K562 (cell line): ENCODE measurements around the gene ESPL1. TPM values are rescaled to one million over a fixed set of nuclear protein-coding genes. Genes with fewer than 3 reads are reported as not detected.

Experiments
- ATAC-seq: fragments of 200-7000 bp; cut with Tn5 transposase; 3 replicates; pipeline ENCODE4 v1.9.1; 2020; ENCODE audit warnings: moderate library complexity
- BruUV-seq: library from RNA; stranded (reverse); fragments of 400-500 nt; replicated peaks from 2 replicates; lab custom pipeline; 2021; lab: Mats Ljungman, UMichigan
- CTCF ChIA-PET: fragments of 300-600 bp; formaldehyde crosslinking; extraction: SDS; loops from one replicate; lab custom pipeline; 2021; ENCODE audit warnings: low intra/inter-chr PET ratio; lab: Yijun Ruan, JAX
- POLR2A ChIA-PET: fragments of 300-600, 350-650 bp; sonication (Branson Sonifier 250); formaldehyde crosslinking; extraction: SDS; loops from one replicate; lab custom pipeline; 2021; ENCODE audit warnings: antibody characterized with exemption, inconsistent platforms; lab: Yijun Ruan, JAX
- DNase-seq, 4 experiments: peaks; one replicate each; pipeline versions ENCODE4 v3.0.0 to v3.0.0-alpha.2; 2011 to 2018; ENCODE audit warnings: low spot score in 3 of 4, mixed read lengths in 3 of 4; ENCODE audit errors: extremely low read depth in 1 of 4
- FAIRE-seq: peaks from 2 replicates; lab custom pipeline; 2011; peaks lifted over from hg19 to GRCh38; lab: Jason Lieb, UNC
- H2AFZ ChIP-seq: 2 replicates; pipeline ENCODE4 v1.6.0; 2011; ENCODE audit warnings: low read depth, low read length, control low read depth, inconsistent platforms
- H3K27ac ChIP-seq: fragments of 200-600 bp; 3 replicates; pipeline ENCODE4 v1.8.0; 2011; ENCODE audit warnings: low read depth, mild to moderate bottlenecking, control low read depth, inconsistent platforms, low read length, moderate library complexity, mixed read lengths; ENCODE audit errors: extremely low read depth
- H3K27me3 ChIP-seq, 2 experiments: fragments of 300-600 bp in 1 of 2; 2 replicates in 1 of 2; 3 replicates in 1 of 2; pipeline versions ENCODE4 v1.6.0 to v1.8.0; 2011; ENCODE audit warnings: inconsistent platforms in 2 of 2, low read length in 2 of 2, mild to moderate bottlenecking in 1 of 2, mixed read lengths in 1 of 2, moderate library complexity in 1 of 2; ENCODE audit not compliant: control insufficient read depth in 2 of 2, insufficient read depth in 2 of 2
- H3K36me3 ChIP-seq: fragments of 300-600 bp; 3 replicates; pipeline ENCODE4 v1.8.0; 2011; ENCODE audit warnings: mild to moderate bottlenecking, low read length, inconsistent platforms; ENCODE audit not compliant: control insufficient read depth, insufficient read depth
- H3K4me1 ChIP-seq, 2 experiments: fragments of 200-600 bp in 1 of 2; replicated peaks in 1 of 2; 2 replicates in 1 of 2; 3 replicates in 1 of 2; pipeline versions ENCODE4 v1.5.1 to v1.8.0; 2011; ENCODE audit warnings: inconsistent platforms in 2 of 2, low read length in 2 of 2, mild to moderate bottlenecking in 1 of 2, mixed read lengths in 1 of 2, moderate library complexity in 1 of 2; ENCODE audit not compliant: control insufficient read depth in 2 of 2, insufficient read depth in 2 of 2
- H3K4me2 ChIP-seq: 2 replicates; pipeline ENCODE4 v1.6.1; 2011; ENCODE audit warnings: low read length, control low read depth, inconsistent platforms, mixed read lengths; ENCODE audit not compliant: insufficient read depth
- H3K4me3 ChIP-seq: fragments of 200-600 bp; sonication (generic), shearing (Covaris generic); 2 replicates; pipeline ENCODE4 v1.5.1; 2016; ENCODE audit warnings: control low read depth, inconsistent platforms
- H3K79me2 ChIP-seq: fragments of 200-600 bp; 3 replicates; pipeline ENCODE4 v1.8.0; 2011; ENCODE audit warnings: low read length, inconsistent platforms; ENCODE audit not compliant: control insufficient read depth, insufficient read depth
- H3K9ac ChIP-seq, 2 experiments: 2 replicates each; pipeline versions ENCODE4 v1.6.0 to v1.6.1; 2011; ENCODE audit warnings: low read depth in 2 of 2, low read length in 2 of 2, control low read depth in 1 of 2, inconsistent platforms in 1 of 2, mild to moderate bottlenecking in 1 of 2, mixed read lengths in 1 of 2; ENCODE audit not compliant: insufficient read depth in 1 of 2
- H3K9me1 ChIP-seq: one replicate; pipeline ENCODE4 v1.6.0; 2011; ENCODE audit warnings: inconsistent platforms, mild to moderate bottlenecking, low read length, moderate library complexity; ENCODE audit not compliant: control insufficient read depth, insufficient read depth
- H3K9me3 ChIP-seq: replicated peaks from 2 replicates; pipeline ENCODE4 v1.5.1; 2011; ENCODE audit warnings: low read depth, low read length, inconsistent platforms; ENCODE audit not compliant: control insufficient read depth, insufficient read depth
- H4K20me1 ChIP-seq: replicated peaks from 2 replicates; pipeline ENCODE4 v1.6.1; 2011; ENCODE audit warnings: low read length, inconsistent platforms, mixed read lengths; ENCODE audit not compliant: control insufficient read depth, insufficient read depth
- ATF7 ChIP-seq: fragments of 450-650 bp; IDR thresholded peaks from 2 replicates; pipeline ENCODE4 v1.7.1; 2014; ENCODE audit warnings: mild to moderate bottlenecking, moderate library complexity
- CEBPB ChIP-seq: fragments of 450-650 bp; IDR thresholded peaks from 2 replicates; pipeline ENCODE4 v1.6.1; 2016; ENCODE audit warnings: missing genetic modification characterization, missing compliant biosample characterization
- KLF10 ChIP-seq: fragments of 250-450 bp; sonication (Bioruptor Pico); IDR thresholded peaks from 2 replicates; pipeline ENCODE4 v1.6.1; 2021; ENCODE audit warnings: matching md5 sums
- SAP30 ChIP-seq: fragments of 200-600 bp; sonication (generic); IDR thresholded peaks from 2 replicates; pipeline ENCODE4 v1.6.1; 2012; ENCODE audit warnings: borderline replicate concordance, low read depth, mild to moderate bottlenecking, moderate library complexity, low read length, control low read depth, inconsistent platforms; ENCODE audit not compliant: insufficient read depth, poor library complexity, severe bottlenecking
- TFAM ChIP-seq: fragments of 250-450 bp; sonication (Bioruptor Pico); conservative IDR thresholded peaks from 2 replicates; pipeline ENCODE4 v1.5.0; 2021; ENCODE audit warnings: mild to moderate bottlenecking, moderate library complexity
- ZC3H11A ChIP-seq: IDR thresholded peaks from 2 replicates; pipeline ENCODE4 v1.6.1; 2012; ENCODE audit warnings: low read depth, low read length, improper control_type of control experiment
- WGBS: fragments of 100-300 bp; shearing (Covaris generic); methylation state at CpG from one replicate; pipeline ENCODE4 v1.1.6; 2016; ENCODE audit warnings: low coverage, mixed read lengths; ENCODE audit not compliant: insufficient coverage; ENCODE audit errors: missing lambda C conversion rate; 5-methylcytosine and 5-hydroxymethylcytosine counted together
- in situ Hi-C: fragments of 300-500 bp; cut with MboI; formaldehyde crosslinking; loops from 4 replicates; pipeline ENCODE4 v1.15.0; 2018; ENCODE audit warnings: inconsistent platforms, mixed read lengths
- intact Hi-C: fragments of 100-400 bp; cut with micrococcal nuclease; formaldehyde crosslinking; loops from 2 replicates; pipeline ENCODE4 v1.14.2; 2022
- polyA plus RNA-seq, 8 experiments: library from polyadenylated mRNA; depleted of rRNA in 4 of 8; stranded (reverse) in 5 of 8; unstranded in 3 of 8; fragments of >200 nt; fragmentation: Nextera tagmentation in 2 of 8; fragmentation: Illumina TruSeq in 1 of 8; extraction: Ambion mirVana in 2 of 8; extraction: Trizol in 1 of 8; gene quantifications; 2 replicates each; pipeline versions ENCODE4 v1.2.1 to v1.2.3, GENCODE V29; 2011 to 2014; ENCODE audit warnings: inconsistent platforms in 1 of 8, missing spikeins in 1 of 8
- total RNA-seq, 7 experiments: library from RNA; depleted of rRNA in 6 of 7; stranded (reverse); fragments of >200 nt in 6 of 7; fragmentation: Illumina TruSeq in 2 of 7; extraction: Trizol in 2 of 7; gene quantifications; 2 replicates each; pipeline versions ENCODE4 v1.2.1 to v1.2.3, GENCODE V29; 2011 to 2021; ENCODE audit warnings: low replicate concordance in 1 of 7
- TF ChIP-seq, protein P1 (sequence below): IDR thresholded peaks from 3 replicates; pipeline ENCODE4 v1.6.1; 2011; ENCODE audit warnings: borderline replicate concordance, mild to moderate bottlenecking; ENCODE audit not compliant: insufficient read length, insufficient read depth
- TF ChIP-seq, protein P2 (sequence below): sonication (generic); IDR thresholded peaks from 2 replicates; pipeline ENCODE4 v1.6.1; 2016

ESPL1 gene
- total and polyA plus RNA-seq, 9 of the 15 experiments (the other 6 are each of a cell fraction or from before 2014, with no cell fraction given) = 1.2 to 55.0 (median 18.7) TPM

DNA sequence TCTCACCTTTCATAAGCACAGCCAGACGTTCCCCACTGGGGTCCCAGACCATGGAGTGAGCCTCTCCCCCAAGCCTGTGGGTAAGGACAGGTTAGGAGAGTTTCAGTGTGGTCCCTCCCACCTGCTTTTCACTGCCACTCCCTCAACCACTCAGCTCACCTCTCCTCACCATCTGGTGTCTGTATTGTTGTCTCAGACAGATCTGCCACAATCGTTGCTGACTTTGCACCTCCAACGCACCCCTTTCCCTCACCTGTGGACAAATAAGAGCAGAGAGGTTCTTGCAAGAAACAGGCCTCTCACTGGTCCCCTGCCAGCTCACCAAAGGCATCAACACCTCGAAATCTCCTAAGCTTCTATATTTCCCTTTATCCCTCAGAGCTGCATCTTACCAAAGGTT lies 40.2 kb downstream of the ESPL1 start (continued):
- no peak for TF ChIP-seq SAP30
- TF ChIP-seq ZC3H11A = no peak
- no peak for TF ChIP-seq TFAM (CRISPR knock-in tag)
- TF ChIP-seq, protein P1, sequence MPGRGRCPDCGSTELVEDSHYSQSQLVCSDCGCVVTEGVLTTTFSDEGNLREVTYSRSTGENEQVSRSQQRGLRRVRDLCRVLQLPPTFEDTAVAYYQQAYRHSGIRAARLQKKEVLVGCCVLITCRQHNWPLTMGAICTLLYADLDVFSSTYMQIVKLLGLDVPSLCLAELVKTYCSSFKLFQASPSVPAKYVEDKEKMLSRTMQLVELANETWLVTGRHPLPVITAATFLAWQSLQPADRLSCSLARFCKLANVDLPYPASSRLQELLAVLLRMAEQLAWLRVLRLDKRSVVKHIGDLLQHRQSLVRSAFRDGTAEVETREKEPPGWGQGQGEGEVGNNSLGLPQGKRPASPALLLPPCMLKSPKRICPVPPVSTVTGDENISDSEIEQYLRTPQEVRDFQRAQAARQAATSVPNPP = no peak
- TF ChIP-seq, protein P2, sequence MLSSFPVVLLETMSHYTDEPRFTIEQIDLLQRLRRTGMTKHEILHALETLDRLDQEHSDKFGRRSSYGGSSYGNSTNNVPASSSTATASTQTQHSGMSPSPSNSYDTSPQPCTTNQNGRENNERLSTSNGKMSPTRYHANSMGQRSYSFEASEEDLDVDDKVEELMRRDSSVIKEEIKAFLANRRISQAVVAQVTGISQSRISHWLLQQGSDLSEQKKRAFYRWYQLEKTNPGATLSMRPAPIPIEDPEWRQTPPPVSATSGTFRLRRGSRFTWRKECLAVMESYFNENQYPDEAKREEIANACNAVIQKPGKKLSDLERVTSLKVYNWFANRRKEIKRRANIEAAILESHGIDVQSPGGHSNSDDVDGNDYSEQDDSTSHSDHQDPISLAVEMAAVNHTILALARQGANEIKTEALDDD = no peak
- no peak for TF ChIP-seq ATF7

DNA sequence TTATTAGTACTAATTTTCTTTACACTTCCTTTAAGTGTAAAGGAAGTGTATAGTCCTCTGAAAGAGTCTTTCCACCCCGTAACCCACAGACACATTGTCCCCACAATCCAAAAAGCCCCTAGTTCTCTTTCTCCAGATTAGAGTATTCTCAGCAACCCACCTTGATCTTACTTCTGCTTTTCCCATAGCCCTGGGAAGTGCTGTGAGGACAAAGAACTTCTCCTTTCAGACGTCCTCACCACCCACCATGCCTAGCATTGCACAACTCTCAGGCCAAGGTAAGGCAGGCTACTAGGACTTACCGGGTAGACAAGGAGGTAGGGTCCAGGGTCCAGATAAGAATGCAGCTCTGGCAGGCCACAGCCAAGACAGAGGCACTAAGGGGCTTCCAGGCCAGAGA lies 45.9 kb downstream of the ESPL1 start:
- no peak overlapping the region for H3K4me2 ChIP-seq
- ChIA-PET CTCF (no interaction called here), POLR2A (interaction anchor here (1.2 kb wide), 1 partner anchor 9 kb away, joined by 3 read pairs; no protein-coding TSS in a partner anchor)
- FAIRE-seq (no peak), ATAC-seq (no peak), DNase-seq (no peak)
- intact Hi-C loops = no loop called here
- H3K79me2 ChIP-seq = no peaks in the 10 kb centered on the region; the same call in 2 of the 3 replicates
- H3K9me3 ChIP-seq = no peaks in the 10 kb centered on the region
- WGBS = 94% methylated on average over 2 of the region's 3 CpGs
- H3K9ac ChIP-seq = peak overlapping the region in 1 of 2 experiments; percentile 67; a peak in 1 of 4 replicates
- H3K27me3 ChIP-seq = no peaks in the 10 kb centered on the region
- H3K36me3 ChIP-seq = peaks cover 55% of the 10 kb centered on the region
- H3K4me1 ChIP-seq = peaks cover 10 to 11% of the 10 kb centered on the region in 2 experiments; a peak in 4 of 5 replicates
- TF ChIP-seq KLF10 (CRISPR knock-in tag) (no peak), CEBPB (tag) (peak; percentile 46)
- TF ChIP-seq, all 486 proteins: peak for 1
- Histone ChIP-seq H4K20me1 (no peaks in the 10 kb centered on the region), H3K27ac (no peak overlapping the region), H3K4me3 (no peak overlapping the region), H3K9me1 (peaks cover 3% of the 10 kb centered on the region), H2AFZ (no peak overlapping the region)
- in situ Hi-C loops = no loop called here
- BruUV-seq = no TSS peak
